BJ (cell line): ENCODE data around the gene SMG6. TPM values are rescaled to one million over a fixed set of nuclear protein-coding genes. Genes with fewer than 3 reads are reported as not detected.

Experiments used
- CTCF ChIA-PET: fragments of 350-600 bp; formaldehyde crosslinking; extraction: SDS; loops from one replicate; lab custom pipeline; 2021; ENCODE audit warnings: antibody characterized with exemption, inconsistent platforms; lab: Yijun Ruan, JAX
- POLR2A ChIA-PET: fragments of 300-600 bp; sonication (Branson Sonifier 250); formaldehyde crosslinking; extraction: SDS; loops from one replicate; lab custom pipeline; 2021; ENCODE audit warnings: antibody characterized with exemption; lab: Charles Lee
- DNase-seq: peaks from one replicate; pipeline ENCODE4 v3.0.0-alpha.2; 2011; ENCODE audit warnings: low read depth
- H3K27me3 ChIP-seq: 2 replicates; pipeline ENCODE4 v1.6.0; 2011; ENCODE audit warnings: low read length; ENCODE audit not compliant: control insufficient read depth, insufficient read depth
- H3K36me3 ChIP-seq: 2 replicates; pipeline ENCODE4 v1.5.1; 2011; ENCODE audit warnings: low read length; ENCODE audit not compliant: control insufficient read depth, insufficient read depth
- H3K4me3 ChIP-seq: 2 replicates; pipeline ENCODE4 v1.5.1; 2011; ENCODE audit warnings: low read depth, mild to moderate bottlenecking, control low read depth, low read length
- polyA plus RNA-seq: library from polyadenylated mRNA; depleted of rRNA; stranded (reverse); fragments of >200 nt; gene quantifications from 2 replicates; pipeline ENCODE4 v1.2.3, GENCODE V29; 2011
- TF ChIP-seq, protein P1 (sequence below): IDR thresholded peaks from 2 replicates; pipeline ENCODE4 v1.5.1; 2011; ENCODE audit warnings: low read depth, mild to moderate bottlenecking, control low read depth, inconsistent platforms, low read length, moderate library complexity; ENCODE audit not compliant: insufficient read depth

The SMG6 gene
- polyA plus RNA-seq, 1 experiment: 29.7 TPM

DNA sequence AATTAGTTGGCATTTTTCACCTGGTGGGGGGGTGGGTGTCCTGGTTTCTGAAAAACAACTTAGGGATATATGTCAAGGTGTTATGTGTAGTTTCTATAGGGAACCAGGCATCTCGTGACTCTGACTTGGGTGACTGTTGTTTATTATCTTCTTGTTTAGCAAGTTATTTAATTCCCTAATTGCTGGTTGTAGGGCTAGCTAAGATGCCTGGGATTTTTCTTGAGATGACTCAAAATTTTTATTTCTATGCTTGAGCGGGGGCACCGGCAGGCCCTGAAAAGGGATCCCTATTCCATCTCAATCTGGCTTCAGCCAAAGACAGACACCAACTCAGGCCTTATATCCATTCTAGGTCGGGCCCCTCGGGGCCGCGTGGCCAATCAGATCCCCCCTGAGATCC, 270.4 kb downstream of the SMG6 start:
- CTCF ChIA-PET: interaction anchor here (1.1 to 3.8 kb wide), 8 partner anchors 8 to 212 kb away, joined by 3 to 17 read pairs (median 6); partner anchors contain the start of genes HIC1 and OVCA2
- Histone ChIP-seq H3K27me3 (no peaks in the 10 kb centered on the region), H3K36me3 (peaks cover 23% of the 10 kb centered on the region), H3K4me3 (no peak overlapping the region)
- DNase-seq: no peak
- TF ChIP-seq, protein P1, sequence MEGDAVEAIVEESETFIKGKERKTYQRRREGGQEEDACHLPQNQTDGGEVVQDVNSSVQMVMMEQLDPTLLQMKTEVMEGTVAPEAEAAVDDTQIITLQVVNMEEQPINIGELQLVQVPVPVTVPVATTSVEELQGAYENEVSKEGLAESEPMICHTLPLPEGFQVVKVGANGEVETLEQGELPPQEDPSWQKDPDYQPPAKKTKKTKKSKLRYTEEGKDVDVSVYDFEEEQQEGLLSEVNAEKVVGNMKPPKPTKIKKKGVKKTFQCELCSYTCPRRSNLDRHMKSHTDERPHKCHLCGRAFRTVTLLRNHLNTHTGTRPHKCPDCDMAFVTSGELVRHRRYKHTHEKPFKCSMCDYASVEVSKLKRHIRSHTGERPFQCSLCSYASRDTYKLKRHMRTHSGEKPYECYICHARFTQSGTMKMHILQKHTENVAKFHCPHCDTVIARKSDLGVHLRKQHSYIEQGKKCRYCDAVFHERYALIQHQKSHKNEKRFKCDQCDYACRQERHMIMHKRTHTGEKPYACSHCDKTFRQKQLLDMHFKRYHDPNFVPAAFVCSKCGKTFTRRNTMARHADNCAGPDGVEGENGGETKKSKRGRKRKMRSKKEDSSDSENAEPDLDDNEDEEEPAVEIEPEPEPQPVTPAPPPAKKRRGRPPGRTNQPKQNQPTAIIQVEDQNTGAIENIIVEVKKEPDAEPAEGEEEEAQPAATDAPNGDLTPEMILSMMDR: no peak
- POLR2A ChIA-PET: interaction anchor here (0.6 kb wide), 1 partner anchor 124 kb away, joined by 4 read pairs; no protein-coding TSS in a partner anchor

DNA sequence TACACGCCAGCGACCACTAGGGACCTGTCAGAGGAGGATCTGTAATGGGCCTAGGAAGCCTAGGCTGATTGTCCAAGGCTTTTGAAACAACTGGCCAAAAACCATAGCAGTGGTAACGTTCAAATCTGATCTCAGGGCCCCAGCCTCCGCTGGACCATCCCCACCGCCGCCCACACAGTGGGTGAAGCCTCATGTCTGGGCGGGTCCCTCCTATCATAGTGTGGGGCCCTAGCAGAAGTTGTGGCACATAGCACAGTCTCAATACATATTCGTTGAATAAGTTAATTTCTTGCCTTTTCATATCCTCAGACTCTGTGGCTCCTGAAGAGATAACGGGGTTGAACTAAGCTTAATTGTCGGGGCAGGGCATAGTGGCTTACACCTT, 272.8 kb downstream of the SMG6 start:
- H3K36me3 ChIP-seq: peaks cover 6% of the 10 kb centered on the region
- CTCF ChIA-PET: interaction anchor here (3.6 to 5.0 kb wide), 3 partner anchors 10 to 121 kb away, joined by 12 to 40 read pairs (median 17); partner anchors contain the start of genes HIC1 and OVCA2
- H3K27me3 ChIP-seq: no peaks in the 10 kb centered on the region
- TF ChIP-seq, protein P1: peak; percentile 71
- POLR2A ChIA-PET: no interaction called here
- H3K4me3 ChIP-seq: peak overlapping the region; percentile 76
- no peak for DNase-seq

- Histone ChIP-seq H3K36me3 (peaks cover 4% of the 10 kb centered on the region; the same call in 1 of the 2 replicates), H3K27me3 (no peaks in the 10 kb centered on the region), H3K4me3 (peak within 1 kb of the TSS; percentile 76)
- TF ChIP-seq, protein P1: no peak
- no peak for DNase-seq
- ChIA-PET POLR2A (interaction anchor here (0.6 kb wide), 1 partner anchor 127 kb away, joined by 9 read pairs; no protein-coding TSS in a partner anchor), CTCF (interaction anchor here (3.6 to 5.0 kb wide), 3 partner anchors 11 to 120 kb away, joined by 12 to 40 read pairs (median 17); partner anchors contain the start of genes HIC1 and OVCA2)
Observed at GRCh38 chr17:2029911-2030778, 273.4 kb downstream of the SMG6 start, which contains the start of gene DPH1. Gene DPH1, plus strand, starts transcription at chr17:2030153. Its CDS starts 17 bp downstream, at chr17:2030170.

DNA sequence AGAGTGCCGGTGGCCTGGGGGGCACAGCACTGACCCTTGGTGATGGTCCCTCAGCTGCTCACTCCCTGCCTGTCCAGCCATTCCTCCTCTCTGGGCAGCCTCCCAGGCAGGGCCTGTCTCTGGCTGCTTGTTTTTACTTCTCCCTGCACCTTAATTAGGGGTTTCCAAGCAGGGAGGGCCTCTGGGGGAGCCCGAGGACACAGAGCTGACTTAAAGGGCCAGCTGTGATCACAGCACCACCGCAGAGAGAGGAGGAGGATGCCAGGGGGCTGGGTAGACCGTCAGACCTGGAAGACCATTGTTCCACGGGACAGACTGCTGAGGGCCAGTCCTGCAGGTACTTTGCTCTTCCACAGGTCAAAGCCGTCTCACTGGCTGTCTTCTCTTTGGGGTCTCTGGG, 274.8 kb downstream of the SMG6 start:
- DNase-seq: no peak
- ChIA-PET POLR2A (interaction anchor here (0.6 kb wide), 1 partner anchor 203 kb away, joined by 9 read pairs; no protein-coding TSS in a partner anchor), CTCF (interaction anchor here (0.6 to 5.0 kb wide), 7 partner anchors 8 to 246 kb away, joined by 3 to 40 read pairs (median 3); partner anchors contain the start of gene HIC1)
- H3K27me3 ChIP-seq: peaks cover 6% of the 10 kb centered on the region
- H3K4me3 ChIP-seq: no peak overlapping the region
- peaks cover 3% of the 10 kb centered on the region; the same call in 1 of the 2 replicates for H3K36me3 ChIP-seq
- TF ChIP-seq, protein P1: no peak

DNA sequence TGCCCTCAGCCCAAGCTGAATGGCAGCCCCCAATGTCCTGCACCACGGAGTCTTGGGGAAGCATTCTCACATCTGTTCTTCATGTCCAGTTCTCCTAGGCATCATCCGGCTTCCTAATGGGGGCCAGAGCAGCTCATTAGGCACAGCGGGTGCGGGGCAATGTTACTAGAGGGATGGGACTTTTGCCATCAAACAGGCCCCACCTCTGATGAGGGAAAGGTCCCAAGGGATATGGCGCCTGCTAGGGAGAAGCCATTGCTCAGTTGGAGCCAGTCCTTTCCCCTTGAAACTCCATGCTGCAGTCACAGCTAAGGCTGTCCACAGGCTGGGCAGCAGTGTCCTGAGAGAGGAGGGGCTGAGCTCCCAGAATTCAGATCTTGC, 275.4 kb downstream of the SMG6 start:
- POLR2A ChIA-PET: interaction anchor here (0.6 kb wide), 1 partner anchor 203 kb away, joined by 9 read pairs; no protein-coding TSS in a partner anchor

More for the DNA sequence above, 275.4 kb downstream of the SMG6 start:
- CTCF ChIA-PET: interaction anchor here (0.6 to 5.0 kb wide), 7 partner anchors 8 to 245 kb away, joined by 3 to 40 read pairs (median 3); partner anchors contain the start of gene HIC1
- TF ChIP-seq, protein P1: no peak
- Histone ChIP-seq H3K36me3 (no peaks in the 10 kb centered on the region), H3K4me3 (no peak overlapping the region), H3K27me3 (peaks cover 6% of the 10 kb centered on the region)
- no peak for DNase-seq
